HG03520 (cell line): ENCODE measurements around the gene UPK1B.

ENCODE experiments used
- ATAC-seq: cut with Tn5 transposase; IDR thresholded peaks from one replicate; pipeline ENCODE4 v1.9.1; 2021; ENCODE audit warnings: mild to moderate bottlenecking, moderate library complexity; ENCODE audit not compliant: unreplicated experiment

Gene UPK1B

DNA sequence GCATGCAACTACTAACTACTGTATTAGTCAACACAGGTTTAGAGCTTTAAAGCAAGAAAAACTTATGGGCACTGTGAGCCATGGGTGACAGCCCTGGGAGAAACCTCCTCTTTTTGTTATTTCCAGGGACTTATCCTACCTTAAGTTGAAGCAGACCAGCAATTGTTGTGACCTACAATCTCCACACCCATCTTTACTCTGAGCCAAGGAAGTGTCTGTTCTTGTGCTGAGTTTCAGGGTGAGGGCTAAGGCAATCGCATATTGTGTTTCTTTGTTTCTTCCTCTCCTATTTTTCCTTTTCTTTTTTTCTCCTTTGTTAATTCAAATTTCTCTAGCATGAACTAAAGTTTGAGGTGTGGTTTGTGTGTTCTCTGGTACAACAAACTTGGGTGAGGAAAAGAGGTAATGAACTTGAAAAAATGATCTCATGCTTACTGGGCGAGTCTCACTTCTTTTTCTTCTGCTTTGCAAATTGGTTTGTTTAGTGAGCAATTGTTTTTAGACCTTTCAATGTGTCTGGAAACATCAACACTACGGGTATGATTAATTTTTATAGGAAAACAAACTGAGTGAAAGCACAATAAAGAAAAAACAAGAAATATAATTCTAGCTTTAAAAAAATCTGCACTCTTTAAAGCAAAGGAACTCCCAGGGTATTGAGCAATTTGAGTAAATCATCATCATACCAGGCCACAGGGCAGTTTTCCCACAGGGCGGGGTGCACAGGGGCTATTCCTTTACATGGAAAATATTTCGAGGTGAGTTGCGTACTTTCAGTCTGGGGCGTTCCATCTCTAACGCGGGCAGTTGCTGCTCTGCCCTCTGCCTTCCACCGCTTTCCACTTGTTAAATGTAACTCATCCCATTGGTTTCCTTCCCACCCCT, 2.7 kb downstream of the UPK1B start:
- no peak for ATAC-seq

DNA sequence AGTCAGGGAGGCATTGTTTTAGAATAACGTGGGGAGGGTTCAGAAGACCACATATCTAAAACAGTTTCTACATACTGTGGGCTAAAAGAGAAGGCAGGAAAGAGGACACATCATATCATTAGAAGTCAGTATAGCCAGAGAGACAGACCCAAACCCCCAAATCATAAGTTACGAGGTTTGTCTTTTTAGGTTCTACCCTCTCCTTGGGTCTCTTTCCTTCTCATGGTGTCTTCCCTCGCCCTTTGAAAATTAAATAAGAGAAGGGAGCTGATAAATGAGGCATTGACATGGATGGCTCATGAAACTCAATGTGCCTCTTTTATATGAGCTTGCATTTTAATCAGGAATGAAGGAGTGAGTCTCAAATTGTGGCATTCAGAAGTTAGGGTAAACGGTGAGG, 3.4 kb downstream of the UPK1B start:
- ATAC-seq, result no peak

DNA sequence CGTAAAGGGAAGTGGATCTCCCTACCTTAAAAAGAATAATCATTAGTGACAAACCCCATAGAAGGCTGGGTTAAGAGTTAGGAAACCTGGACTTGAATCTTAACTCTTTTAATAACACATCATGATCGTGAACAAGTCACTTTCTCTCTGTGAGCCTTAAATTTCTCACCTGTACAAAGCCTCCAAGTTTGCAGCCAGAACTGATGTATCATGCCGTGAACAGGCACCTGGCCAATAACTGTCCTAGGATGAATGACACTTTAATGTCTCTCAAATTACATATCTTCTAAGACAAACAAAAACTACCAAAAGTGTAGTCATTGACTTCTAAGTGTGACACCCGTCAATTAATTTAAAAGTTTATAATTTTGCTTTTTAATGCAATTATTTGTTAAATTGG, 3.9 kb downstream of the UPK1B start:
- ATAC-seq, result no peak

- ATAC-seq, result no peak
These were observed 8.4 kb downstream of the UPK1B start for GRCh38 chr3:119181765-119182164.

GRCh38 chr3:119184111-119184510, 10.7 kb downstream of the UPK1B start:
- ATAC-seq, result no peak

- ATAC-seq, result no peak
These were observed 11.6 kb downstream of the UPK1B start for GRCh38 chr3:119184796-119185570.

GRCh38 chr3:119187266-119187665, 13.9 kb downstream of the UPK1B start:
- no peak for ATAC-seq

DNA sequence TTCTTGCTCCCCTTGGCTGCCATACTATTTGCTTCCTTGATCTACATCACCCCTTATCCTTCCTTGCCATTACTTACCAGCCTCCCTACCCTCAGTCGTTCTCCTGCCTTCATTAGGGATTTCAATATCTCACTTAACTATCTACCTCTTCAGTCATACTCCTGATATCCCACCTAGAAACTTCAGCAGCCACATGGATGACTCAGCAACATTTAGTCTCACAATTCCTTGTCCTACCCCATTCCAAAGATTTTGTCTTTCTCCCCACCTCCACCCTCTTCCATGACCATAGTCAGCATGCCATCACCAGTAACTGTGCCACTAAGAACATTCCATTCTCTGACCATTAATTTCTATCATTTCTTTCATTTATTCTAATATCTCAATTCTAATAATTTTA, 18.4 kb downstream of the UPK1B start:
- ATAC-seq, result no peak

GRCh38 chr3:119194237-119195150, 21.1 kb downstream of the UPK1B start:
- ATAC-seq, result no peak

GRCh38 chr3:119195151-119195476, 21.7 kb downstream of the UPK1B start:
- no peak for ATAC-seq

DNA sequence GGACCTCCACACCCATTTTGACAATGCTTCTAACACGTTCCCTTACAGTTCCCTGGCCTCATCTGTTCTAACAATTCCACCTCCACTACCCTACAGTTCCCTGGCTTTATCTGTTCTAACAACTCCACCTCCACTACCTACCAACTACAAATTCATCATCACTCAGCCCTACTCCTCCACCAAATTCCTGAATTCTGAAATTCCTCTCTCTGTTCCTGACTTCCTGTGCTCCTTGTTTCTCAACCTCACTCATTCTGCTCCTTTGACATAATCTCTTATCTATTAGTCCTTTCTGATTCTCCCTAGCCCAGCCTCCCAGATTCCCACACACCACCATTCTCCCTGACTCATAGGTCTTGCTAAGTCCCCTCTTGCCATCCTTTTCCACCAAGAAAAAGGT, 22.5 kb downstream of the UPK1B start:
- ATAC-seq, result no peak

GRCh38 chr3:119205209-119205608, 31.8 kb downstream of the UPK1B start:
- no peak for ATAC-seq

DNA sequence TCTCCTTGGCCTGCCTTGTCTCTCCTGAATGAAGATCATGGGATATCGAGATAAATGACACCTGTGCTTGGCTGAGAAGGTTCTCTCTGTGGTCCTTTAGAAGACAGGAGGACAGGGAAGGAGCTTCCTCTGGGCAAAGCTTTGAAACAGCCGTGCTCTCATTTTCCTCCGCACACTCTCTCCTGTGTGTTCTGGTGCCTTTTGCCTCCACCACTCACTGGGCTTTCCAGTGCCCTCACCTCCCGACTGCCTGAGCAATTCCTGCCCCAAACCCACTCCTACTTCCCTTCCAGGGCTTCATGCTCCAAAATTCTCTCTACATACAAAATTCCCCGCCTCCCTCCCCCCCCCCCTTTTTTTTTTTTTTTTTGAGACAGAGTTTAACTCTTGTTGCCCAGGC, 32.3 kb downstream of the UPK1B start:
- no peak for ATAC-seq

DNA sequence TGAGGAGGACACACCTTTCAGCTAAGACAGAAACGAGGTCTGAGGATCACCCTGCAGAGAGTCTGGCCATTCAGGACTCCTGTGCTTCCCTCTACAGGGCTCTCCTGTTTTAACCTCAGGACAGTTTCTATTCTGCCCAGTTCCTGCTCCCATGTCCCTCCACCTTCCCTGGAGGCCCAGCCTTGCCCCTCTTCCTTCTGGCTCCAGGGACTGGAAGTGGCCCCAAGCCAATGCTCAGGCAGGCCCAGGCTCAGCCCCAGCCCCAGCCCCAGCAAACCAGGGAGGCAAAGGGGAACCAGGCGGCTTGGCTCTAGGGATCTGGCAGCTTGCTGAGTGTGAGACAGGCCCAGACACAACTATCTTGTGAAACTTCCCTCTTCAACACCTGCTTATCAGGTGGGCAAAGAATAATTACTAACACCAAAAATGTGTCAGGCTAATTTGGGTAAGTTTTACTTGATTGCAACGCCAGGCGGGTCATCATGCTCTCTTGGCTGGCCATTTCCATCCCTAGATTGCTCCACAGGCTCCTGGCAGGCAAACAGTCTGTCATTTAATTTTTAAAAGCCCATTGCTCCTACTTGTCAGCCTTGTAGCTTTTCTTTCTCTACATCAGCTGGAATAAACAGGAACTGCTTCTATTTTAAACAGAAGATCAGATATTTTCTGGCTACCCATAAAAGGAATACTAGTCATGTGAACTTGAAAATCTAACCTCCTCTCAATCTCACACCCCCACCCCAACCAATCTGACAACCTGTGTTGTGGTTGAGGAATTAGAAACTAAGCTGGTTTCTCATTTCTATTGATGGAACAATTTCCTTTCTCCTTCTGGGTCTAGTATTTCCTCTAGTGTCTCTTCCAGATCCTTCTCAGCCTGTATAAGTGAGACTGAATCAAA, 33.5 kb downstream of the UPK1B start:
- no peak for ATAC-seq

DNA sequence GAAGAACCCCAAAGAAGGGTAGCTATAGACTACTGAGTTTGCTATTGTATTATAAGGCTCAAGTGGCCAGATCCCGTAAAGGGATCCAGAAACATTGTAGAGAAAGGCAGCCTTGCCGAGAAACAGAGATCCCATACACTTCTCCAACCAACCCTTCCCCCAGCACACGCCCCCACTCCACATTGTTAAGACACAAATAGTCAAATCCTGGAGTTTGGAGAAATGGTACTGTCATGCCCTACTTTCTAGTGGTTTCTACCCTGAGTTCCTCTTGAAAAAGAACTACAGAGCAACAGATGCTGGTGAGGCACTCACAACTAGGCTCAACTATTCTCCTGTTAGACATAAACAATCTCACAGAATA, 34.1 kb downstream of the UPK1B start:
- ATAC-seq, result no peak

GRCh38 chr3:119211193-119211592, 37.8 kb downstream of the UPK1B start:
- no peak for ATAC-seq

DNA sequence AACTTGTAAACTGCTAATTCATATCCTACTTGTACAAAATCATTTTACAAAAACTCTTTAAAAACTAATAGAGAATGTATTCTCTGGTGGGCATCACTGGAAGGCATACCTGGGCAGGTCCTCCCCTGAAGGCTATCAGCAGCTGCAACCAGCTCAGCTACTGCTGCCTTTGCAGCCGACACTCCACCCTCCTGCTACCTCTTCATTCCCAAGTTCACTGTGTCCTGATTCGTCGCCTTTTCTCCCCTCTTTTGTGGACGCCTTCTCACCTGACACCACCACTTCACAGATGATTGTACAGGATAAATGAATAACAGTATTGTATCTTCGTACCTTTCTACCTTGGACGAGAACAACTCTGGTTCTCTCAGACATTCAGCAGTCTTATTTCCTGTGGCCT, 38.4 kb downstream of the UPK1B start:
- ATAC-seq, result no peak

DNA sequence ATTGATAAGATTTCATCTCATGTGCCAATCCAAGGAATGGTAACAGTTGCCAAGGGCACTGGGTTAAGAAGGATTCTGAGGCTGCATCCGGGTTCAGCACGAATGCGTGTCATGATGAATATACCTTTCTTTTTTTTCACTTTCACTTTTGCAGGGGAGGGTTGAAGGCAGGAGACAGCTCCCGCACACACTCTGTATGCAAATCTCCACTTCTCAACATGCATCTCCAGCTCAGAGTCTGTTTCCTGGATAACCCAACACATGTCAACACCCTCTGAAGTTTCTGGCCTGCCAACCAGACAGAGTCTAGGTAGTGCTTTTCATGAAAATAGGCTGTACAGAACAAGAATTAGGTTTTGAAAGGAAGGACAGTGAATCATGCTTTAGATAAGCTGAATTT, 45.7 kb downstream of the UPK1B start:
- peak; percentile 99 for ATAC-seq

- ATAC-seq, result no peak
These were observed 46.8 kb downstream of the UPK1B start for GRCh38 chr3:119220198-119220597.

DNA sequence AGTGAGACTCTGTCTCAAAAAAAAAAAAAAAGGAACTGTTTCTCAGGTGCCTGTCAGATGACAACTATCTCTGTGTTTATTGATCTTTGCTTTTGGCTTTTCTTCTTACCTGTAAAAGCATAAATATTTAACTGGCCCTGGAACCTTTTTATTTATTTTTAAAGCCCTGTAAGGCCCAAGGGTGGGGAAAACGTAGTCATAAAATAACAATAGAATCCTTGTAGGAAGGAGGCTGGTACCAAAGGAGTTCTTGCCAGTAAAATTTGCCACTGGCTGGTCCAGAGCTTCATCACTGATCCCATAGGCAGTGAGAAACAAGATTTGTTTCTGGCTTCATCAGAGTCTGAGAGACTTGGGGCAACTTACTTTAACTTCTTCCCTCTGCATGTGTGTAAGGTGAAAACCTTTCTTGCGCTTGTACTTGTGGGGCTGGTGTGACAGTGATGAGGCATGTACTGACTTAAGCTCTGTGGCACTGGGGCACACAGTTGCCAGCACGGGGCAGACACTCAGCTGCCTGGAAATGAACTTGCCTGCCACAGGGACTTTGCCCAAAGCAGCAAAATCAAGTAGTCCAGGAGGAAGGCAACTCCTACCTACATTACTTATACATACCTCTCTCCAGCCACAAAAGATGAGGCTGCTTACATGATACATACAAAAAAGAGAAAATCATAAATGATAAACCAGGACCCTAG, 47.7 kb downstream of the UPK1B start:
- no peak for ATAC-seq
